ENCODE measurements around the gene RASGEF1C. TPM values are rescaled to one million over a fixed set of nuclear protein-coding genes. Genes with fewer than 3 reads are reported as not detected.
A peak's percentile ranks its signal among the peaks of the same experiment; 100 is the strongest.

Gene RASGEF1C
- total and polyA plus RNA-seq, 8 donors, result 0.09 to 0.38 TPM; not detected in 6

- no peak for FAIRE-seq
- H3K4me3 ChIP-seq, result no peak overlapping the region
These were observed 38.0 kb downstream of the RASGEF1C start for GRCh38 chr5:180170810-180171567.

GRCh38 chr5:180170106-180170809 lies 38.8 kb downstream of the RASGEF1C start:
- no peaks in the 10 kb centered on the region for H3K36me3 ChIP-seq
- intact Hi-C loops (cut with DNase I), result no loop called here
- WGBS, 2 donors, result 45 to 48% methylated on average over 32 of the region's 32 CpGs
- FAIRE-seq (no peak), DNase-seq (peak in 1 of 6 donors; percentile 64), ATAC-seq (no peak)
- no peaks in the 10 kb centered on the region for H3K9me3 ChIP-seq
- H3K27me3 ChIP-seq, result no peaks in the 10 kb centered on the region
- no peak overlapping the region for H3K27ac ChIP-seq
- H3K4me3 ChIP-seq, result no peak overlapping the region
- H3K4me1 ChIP-seq, result no peaks in the 10 kb centered on the region
- no peak for TF ChIP-seq CTCF (IDR thresholded peaks at IDR 0.05)

More at GRCh38 chr5:180170810-180171567, 38.0 kb downstream of the RASGEF1C start:
- no peak for TF ChIP-seq CTCF (IDR thresholded peaks at IDR 0.05)
- Histone ChIP-seq H3K4me1 (no peaks in the 10 kb centered on the region), H3K36me3 (no peaks in the 10 kb centered on the region), H3K27me3 (no peaks in the 10 kb centered on the region), H3K27ac (no peak overlapping the region), H3K9me3 (no peaks in the 10 kb centered on the region)
- DNase-seq, result no peak
- ATAC-seq, result no peak
- intact Hi-C loops (cut with DNase I), result no loop called here
- WGBS, 2 donors, result 77 to 81% methylated on average over 18 to 19 of the region's 19 CpGs

- Histone ChIP-seq H3K27me3 (no peaks in the 10 kb centered on the region), H3K9me3 (no peaks in the 10 kb centered on the region), H3K36me3 (no peaks in the 10 kb centered on the region), H3K4me3 (no peak overlapping the region), H3K4me1 (no peaks in the 10 kb centered on the region), H3K27ac (no peak overlapping the region)
- intact Hi-C loops (cut with DNase I), result no loop called here
- DNase-seq, result no peak
- ATAC-seq, result no peak
- TF ChIP-seq CTCF (IDR thresholded peaks at IDR 0.05), result no peak
- 64 to 65% methylated on average over 20 to 23 of the region's 23 CpGs for WGBS, 2 donors
- FAIRE-seq, result no peak
These were observed 39.5 kb downstream of the RASGEF1C start for GRCh38 chr5:180169248-180170105.

GRCh38 chr5:180168758-180169157 lies 40.3 kb downstream of the RASGEF1C start:
- no peak for FAIRE-seq

More at GRCh38 chr5:180168758-180169157, 40.3 kb downstream of the RASGEF1C start:
- 72 to 81% methylated on average over 6 of the region's 6 CpGs for WGBS, 2 donors
- Histone ChIP-seq H3K27me3 (no peaks in the 10 kb centered on the region), H3K9me3 (no peaks in the 10 kb centered on the region), H3K4me1 (no peaks in the 10 kb centered on the region), H3K4me3 (no peak overlapping the region), H3K36me3 (no peaks in the 10 kb centered on the region), H3K27ac (no peak overlapping the region)
- ATAC-seq, result no peak
- DNase-seq, result no peak
- no peak for TF ChIP-seq CTCF (IDR thresholded peaks at IDR 0.05)
- intact Hi-C loops (cut with DNase I), result no loop called here
